ENCODE results near the gene TTC24.
"Not testable (repeated sequence)": the region's sequence is repeated elsewhere in the genome, so short reads cannot be mapped to it uniquely, and the experiment has no call there.

TTC24 gene

DNA sequence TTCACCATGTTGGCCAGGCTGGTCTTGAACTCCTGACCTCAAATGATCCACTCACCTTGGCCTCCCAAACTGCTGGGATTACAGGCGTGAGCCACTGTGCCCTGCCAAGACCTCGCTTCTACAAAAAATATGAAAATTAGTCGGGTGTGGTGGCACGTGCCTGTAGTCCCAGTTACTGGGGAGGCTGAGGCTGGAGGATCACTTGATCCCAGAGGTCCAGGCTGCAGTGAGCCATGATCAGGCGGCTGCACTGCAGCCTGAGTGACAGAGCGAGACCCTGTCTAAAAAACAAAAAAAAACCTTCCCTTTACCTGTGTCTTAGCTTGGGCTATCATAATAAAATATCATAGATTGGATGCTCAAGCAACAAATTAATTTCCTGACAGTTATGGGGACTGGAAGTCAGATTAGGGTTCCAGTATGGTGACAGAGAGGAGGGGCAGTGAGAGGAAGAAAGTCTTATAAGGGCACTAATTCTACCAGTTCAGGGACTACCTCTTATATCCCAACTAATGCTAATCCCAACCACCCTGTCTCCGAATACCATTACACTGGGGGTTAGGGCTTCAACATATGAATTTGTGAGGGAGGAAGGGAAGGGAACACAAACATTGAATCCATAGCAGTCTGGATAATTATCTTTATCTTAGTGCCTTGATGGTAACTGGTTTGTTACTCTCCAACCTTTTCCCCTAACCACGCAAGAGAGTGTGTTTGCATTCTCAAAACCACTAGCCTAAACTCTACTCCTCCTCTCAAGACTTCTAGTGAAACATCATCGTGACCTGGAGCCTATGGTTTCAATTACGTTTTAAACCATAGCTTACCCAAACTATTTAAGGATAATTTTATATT is 11.0 kb downstream of the TTC24 start:
- no peak for DNase-seq

DNA sequence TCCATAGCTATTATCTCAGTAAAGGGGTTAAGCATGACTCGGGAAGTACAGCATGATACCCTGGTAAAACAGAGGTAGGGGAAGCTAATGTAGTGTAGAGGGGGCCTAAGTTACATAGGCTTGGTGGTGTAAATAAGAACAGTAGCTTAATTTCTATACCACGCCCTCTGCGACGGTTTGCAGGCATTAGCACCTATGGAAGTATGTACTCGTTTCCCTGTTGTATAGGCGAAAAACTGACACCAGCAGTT is 11.6 kb downstream of the TTC24 start:
- no peak for DNase-seq

DNA sequence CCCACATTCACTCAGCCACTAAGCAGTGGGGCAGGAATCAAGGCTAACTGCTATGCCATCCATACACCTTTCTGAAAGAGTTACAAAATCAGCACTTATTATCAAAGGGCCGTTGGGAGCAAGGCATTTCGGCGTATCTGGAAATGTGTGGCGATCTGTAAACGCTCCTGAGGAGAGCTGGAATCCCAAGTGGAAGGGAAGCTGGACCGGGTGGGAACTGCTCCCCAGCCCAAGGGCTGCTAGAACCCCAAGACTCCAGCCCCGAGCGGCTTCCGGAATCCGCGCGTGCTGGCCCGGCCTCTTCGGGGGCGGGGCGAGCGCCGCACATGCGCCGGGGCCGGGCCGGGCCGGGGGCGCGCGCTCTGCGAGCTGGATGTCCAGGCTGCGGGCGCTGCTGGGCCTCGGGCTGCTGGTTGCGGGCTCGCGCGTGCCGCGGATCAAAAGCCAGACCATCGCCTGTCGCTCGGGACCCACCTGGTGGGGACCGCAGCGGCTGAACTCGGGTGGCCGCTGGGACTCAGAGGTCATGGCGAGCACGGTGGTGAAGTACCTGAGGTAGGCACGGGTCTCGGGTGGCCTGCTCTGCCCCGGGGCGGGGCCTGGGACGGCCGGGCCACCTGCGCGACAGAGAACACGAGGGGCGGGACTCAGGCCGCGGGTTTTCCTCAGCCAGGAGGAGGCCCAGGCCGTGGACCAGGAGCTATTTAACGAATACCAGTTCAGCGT is 12.1 kb downstream of the TTC24 start, which contains the start of gene NAXE:
NAXE (plus strand) TSS at position 345 of the 726 bp plus-strand sequence; CDS start at position 374, 29 bp downstream.
- peak; percentile 64 to 68 for DNase-seq

DNA sequence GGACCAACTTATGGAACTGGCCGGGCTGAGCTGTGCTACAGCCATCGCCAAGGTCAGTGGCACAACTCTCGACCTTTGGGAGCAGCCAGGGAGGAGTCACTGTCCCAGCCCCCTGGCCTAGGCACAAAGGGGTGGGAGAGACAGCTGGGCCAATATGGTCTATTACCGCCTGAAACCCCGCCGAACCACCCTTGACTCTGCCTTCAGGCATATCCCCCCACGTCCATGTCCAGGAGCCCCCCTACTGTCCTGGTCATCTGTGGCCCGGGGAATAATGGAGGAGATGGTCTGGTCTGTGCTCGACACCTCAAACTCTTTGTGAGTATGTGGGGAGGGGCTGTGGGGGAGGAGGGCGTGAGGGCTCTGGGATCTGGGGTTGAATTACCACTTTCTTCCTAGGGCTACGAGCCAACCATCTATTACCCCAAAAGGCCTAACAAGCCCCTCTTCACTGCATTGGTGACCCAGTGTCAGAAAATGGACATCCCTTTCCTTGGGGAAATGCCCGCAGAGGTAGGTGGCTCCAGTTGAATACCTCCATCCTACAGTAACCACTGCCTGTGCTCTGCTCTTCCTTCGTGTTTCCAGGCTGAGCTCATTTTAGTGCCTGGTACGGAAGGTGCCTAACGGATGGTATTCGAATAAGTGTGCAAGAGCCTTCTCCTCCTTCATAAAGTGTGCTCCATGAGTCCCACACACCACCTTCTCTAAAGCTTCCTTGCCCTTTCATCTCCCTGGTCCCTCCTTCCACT is 12.8 kb downstream of the TTC24 start:
- DNase-seq: no peak

DNA sequence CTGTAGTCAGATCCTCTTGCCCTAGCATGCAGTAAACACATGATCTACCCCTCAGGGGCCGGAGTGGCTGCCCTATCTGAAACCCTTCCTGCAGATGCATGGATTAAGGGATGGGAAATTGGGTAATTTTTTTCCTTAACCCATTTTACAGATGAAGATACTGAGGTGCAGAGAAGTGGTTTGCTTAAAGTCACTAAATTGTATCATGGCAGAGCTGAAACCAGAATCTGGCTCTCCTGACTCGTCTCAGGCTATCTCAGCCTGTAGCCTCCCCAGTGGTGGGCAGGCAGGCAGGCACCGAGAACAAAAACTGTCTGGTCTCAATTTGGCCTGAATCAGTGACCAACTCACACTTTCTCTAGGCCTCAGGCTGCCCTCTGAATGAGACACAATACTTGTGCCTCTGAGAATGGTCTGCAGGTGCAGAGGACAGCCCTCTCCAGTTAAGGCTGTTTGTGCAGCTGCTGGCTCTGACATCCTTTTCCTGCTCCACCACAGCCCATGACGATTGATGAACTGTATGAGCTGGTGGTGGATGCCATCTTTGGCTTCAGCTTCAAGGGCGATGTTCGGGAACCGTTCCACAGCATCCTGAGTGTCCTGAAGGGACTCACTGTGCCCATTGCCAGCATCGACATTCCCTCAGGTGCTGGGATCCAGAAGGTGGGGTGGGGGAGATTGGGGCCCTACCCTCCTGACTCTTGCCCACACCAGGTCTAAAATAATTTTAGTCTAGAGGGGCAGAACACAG is 13.6 kb downstream of the TTC24 start:
- no peak for DNase-seq

DNA sequence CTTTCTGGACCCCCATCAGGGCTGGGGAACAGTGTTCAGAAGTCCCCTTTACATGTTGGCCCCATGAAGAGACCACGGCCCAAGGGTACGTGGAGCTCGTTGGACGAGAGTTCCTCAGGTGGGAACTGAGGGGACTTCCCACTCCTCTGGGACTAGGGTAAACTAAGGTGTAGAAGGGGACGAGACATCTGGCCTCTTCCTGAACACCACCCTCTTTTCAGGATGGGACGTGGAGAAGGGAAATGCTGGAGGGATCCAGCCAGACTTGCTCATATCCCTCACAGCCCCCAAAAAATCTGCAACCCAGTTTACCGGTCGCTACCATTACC is 14.1 kb downstream of the TTC24 start:
- DNase-seq: no peak

DNA sequence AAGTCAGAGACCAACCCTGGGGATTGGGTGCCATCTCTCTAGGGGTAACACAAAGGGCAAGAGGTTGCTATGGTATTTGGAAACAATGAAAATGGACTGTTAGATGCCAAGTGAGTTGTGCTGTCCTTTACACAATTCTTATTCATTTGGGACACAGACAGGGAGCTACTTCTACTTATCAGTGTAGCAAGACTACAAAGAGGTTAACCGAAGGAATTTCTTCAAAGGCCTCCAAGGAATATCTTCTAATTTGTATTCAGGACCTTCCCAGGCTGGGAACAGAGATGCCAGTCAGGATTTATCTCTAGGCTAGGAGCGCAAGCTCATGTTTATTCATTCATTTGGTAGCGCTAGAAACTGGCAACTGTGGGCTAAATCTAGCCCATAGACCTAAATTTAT is 14.7 kb downstream of the TTC24 start:
- DNase-seq: no peak

DNA sequence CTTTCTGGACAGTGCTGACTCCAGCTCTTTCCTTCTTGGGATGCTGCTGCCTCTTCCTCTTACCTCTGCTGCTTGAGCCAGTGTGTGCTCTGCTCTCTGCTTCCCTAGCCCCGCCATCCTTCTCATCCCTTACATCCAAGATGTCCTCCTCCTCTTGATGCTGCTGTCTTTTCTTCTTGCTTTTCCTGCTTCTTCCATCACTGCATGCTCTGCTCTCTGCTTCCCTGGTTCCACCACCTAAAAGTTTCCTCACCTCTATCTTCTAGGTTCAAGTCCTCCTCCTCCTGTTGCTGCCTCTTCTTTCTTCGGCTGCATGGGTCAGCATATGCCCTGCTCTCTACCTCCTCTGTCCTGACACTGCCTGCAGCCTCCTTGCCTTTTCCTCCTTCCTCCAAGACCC is 15.5 kb downstream of the TTC24 start:
- DNase-seq: no peak

DNA sequence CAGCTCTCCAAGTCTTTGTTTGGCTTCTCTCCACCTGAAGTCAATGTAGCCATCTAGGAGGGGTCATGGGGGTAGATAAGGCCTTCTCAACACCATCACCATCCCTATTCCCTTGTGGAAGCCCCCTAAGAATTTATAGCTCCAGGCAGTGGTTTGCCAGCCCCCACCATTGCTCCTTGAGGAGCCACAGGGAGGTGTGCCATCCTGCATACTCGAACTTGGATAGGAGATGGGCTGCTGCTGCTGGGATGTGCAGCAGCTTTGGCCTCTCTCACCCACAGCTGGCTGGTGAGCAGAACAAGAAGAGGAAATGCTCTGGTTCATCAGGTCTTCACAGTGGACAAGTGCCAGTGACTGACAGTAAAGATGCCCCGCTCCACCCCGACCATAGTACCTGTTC is 16.9 kb downstream of the TTC24 start:
- no peak for DNase-seq

DNA sequence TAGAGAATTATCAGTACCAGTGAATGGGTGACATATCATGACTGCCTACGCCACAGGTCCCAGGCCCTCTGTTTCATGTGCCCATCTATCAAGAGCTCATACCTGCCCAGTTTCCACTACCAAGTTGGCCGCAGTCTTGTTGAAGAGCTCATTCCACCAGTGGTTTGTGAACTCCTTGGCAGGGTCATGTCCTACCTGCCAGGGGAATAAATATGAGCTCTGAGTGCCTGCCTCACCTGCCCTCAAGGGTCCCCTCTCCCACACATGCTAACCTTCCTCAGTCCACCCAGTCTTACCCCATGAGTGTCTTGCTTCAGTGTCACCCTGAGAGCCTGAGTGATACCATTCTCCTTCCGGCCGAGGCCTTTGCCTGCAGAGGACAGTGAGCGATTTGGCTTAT is 18.6 kb downstream of the TTC24 start:
- no peak for DNase-seq

DNA sequence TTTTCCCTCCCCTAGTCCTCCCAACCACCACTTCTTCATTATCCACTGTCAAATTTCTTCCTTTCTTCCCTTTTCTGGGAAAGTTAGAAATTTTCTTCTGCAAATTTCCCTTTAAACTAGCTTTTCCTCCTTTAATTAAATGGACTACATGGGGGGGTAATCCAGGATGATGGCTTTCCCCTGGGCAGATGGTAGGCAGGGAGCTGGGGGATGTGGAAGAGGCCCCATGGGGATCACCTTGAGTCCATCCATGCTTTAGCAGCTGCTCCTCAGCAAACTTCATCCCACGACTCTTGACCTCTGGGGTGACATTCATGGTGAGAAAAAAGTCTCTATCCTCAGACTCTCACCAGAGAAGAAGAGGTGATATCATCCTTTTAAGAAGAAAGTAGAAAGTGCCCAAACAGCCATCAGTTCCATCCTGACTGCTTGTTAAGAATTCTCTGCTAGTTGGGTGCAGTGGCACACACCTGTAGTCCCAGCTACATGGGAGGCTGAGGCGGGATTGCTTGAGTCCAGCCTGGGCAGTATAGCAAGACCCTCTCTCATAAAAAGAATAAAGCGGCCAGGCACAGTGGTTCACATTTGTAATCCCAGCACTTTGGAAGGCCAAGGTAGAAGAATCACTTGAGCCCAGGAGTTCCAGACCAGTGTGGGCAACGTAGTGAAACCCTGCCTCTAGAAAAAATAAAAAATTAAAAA is 19.4 kb downstream of the TTC24 start:
- no peak for DNase-seq

DNA sequence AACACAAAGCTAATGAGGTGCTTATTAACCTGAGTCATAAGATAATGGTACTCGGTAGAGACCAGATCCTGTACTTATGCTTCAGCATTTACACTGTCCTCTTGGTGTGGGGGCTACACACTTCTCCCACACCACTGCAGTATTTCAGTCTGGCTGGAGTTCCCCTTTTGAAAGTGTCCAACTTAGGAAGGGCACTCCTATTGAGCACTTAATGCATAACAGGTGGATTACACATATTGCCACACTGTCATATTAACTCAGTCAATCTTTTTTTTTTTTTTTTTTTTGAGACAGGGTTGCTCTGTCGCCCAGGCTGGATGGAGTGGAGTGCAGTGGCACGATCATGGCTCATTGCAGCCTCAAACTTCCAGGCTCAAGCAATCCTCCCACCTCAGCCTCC is 20.3 kb downstream of the TTC24 start:
- peak in 1 of 2 donors; percentile 42 for DNase-seq

DNA sequence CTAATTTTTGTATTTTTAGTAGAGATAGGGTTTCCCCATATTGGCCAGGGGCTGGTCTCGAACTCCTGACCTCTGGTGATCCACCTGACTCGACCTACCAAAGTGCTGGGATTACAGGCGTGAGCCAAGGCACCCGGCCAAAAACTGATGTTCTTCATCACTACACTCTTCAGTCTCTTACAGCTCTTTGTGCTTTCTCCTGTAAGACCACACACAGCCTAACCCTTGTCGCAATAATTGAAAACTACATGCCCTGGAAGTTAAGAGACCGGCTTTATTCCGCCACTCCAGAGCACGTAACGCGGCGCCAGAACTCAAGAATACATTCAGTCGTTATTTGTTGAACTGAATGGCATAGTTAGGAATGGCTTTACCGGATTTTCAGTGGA is 21.2 kb downstream of the TTC24 start:
- no peak for DNase-seq

DNA sequence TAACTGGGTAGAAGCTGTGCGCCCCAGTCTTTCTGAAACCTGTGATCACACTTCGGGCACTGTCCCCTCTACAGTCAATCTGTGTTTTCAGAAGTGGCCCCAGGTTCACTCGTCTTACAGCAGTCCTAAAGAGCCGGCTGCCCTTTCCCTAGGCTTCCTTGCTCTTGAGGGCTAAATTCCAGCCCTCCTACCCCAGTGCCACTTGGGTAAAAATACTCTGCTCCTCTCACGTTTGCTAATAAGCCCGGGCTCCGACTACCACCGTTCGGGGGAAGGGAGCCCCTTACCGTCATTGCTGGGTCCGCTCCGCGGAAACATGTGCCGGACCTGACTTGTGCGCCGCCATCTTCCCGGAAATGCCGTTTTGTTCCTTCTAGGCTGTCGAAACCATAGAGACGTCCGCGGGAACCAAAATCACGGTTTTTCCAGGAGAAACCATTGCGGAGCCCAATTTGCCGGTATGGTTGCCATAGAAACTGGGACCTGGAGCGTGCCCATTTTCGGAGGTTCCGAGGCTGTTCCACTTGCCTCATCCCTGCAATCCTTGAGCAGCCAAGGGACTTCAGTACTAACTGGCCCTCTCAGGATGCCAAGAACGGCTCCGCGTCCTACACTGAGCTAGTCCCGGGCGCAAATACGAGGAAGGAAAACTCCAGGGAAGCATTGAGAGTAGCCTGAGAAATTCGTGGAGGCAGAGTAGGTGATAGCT is 21.8 kb downstream of the TTC24 start, which contains the start of gene GPATCH4:
GPATCH4 (minus strand) TSS at position 358 of the 709 bp plus-strand sequence.
- DNase-seq: peak; percentile 77 to 84

DNA sequence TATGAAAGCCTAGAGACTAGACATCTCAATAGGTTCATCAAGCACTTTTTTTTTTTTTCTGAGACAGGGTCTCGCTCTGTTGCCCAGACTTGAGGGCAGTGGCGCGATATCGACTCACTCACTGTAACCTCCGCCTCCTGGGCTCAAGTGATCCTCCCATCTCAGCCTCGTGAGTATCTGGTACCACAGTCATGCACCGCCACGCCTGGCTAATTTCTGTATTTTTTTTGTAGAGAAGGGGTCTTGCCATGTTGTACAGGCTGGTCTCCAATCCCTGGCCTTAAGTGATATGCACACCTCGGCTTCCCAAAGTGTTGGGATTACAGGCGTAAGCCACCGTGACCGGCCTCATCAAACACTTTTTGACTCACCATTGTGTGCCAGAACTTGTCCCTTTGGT is 22.4 kb downstream of the TTC24 start:
- no peak for DNase-seq

DNA sequence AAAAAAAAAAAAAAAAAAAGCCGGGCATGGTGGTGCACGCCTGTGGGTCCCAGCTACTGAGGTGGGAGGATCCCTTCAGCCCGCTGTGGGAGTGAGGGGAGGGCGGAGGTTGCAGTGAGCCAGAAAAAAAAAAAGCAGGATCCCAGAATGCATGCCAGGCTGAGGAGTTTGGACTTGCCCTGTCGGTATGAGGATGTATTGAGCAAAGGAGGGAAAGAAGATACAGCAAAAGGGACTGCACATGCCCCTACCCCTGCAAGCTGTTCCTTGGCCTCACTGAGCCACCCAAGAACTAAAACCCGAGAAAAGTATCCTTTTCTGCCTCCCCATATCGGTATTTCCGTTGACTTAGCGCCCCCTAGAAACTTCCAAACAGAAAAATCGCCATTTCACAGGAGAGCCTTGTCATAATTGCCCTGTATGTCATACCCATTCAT is 23.1 kb downstream of the TTC24 start:
- peak in 1 of 2 donors; percentile 36 for DNase-seq

DNA sequence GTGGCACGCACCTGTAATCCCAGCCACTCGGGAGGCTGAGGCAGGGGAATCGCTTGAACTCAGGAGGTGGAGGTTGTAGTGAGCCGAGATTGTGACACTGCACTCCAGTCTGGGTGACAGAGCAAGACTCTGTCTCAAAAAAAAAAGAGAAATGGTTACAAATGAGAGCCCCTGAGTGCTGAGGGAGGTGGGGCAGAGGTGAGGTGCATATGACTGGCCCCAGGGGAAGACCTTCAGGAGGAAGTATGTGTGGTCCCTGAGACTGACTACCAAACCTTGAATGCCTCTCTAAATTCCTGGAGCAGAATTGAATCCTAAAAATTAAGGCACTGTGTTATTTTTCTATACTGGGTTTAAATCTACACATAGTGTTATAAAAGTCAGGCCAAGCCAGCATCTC is 27.8 kb downstream of the TTC24 start:
- DNase-seq: peak in 1 of 2 donors; percentile 43

DNA sequence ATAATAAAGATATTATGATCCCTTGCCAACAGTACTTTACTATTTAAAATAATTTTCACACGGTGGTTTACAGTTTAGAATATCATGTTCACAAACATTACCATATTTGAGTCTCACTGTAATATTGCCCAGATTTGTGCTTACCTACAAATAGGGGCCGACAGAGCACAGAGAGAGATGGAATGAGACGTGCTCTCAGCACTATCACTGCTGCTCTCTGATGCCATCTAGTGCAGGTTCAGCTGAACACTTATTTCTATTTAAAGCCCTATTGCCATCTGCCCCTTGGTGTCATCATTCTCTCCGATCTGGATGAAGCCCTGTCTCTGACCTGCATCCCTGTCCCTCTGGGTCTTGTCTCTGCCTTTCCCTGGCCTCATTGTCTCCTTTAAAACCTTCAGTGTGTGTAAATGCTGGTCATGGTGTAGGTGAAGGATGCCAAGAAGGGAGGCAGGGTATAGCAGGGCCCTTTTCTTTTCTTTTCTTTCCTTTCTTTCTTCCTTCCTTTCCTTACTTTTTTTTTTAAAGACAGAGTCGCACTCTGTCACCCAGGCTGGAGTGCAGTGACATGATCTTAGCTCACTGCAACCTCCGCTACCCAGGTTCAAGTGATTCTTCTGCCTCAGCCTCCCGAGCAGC is 28.6 kb downstream of the TTC24 start:
- DNase-seq: peak; percentile 76 to 79

DNA sequence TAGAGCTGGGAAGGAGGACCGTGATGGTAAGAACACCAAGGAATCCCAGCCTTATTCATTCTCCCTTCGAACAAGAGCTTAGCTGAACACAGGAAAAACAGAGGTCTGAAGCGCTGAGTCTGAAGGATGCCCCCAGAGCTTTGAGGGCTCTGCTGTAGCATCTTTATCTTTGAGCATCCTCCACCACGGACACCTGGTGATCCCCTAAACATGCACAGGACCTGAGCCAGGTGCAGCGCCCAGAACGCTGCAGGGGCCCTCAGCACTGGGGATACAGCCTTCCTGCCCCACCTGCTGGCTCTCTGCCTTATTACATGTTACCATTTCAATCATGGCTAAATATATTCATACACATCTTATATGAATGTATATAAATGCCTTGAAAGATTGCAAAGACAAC is 29.5 kb downstream of the TTC24 start:
- DNase-seq: peak; percentile 59 to 66

DNA sequence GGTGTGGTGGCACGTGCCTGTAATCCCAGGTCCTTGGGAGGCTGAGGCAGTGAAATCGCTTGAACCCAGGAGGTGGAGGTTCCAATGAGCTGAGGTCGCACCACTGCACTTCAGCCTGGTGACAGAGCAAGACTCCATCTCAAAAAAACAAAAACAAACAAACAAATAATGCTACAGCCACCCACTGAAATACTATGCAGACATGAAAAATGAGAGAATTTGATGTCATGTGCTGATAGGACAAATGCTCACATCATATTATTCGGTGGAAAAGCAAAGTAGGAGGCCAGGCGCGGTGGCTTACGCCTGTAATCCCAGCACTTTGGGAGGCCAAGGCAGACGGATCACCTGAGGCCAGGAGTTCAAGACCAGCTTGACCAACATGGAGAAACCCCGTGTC is 30.5 kb downstream of the TTC24 start:
- not testable (repeated sequence) for DNase-seq

DNA sequence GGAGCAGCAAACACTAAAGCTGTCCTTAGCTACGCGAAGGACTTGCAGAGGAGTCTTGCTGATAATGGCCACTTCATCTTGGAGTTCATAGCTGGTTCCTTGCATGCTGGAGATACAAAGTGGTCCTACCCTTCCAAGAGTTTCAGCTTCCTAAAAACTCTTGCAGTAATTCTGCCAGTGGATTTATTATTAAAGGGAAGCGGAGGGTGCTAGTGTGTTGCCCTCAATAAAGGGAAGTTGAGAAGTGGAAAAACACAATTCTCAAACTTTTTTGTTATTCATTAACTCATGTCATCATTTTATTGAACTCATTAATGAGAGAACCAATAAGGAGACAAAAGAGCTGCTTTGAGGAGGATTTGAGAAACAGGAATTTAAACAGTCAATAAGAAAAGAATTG is 33.1 kb downstream of the TTC24 start:
- no peak for DNase-seq
